A673 (cell line): Measurements from ENCODE around the gene HM13. TPM values are rescaled to one million over a fixed set of nuclear protein-coding genes. Genes with fewer than 3 reads are reported as not detected.

ENCODE experiments used
- BruUV-seq: library from RNA; stranded (reverse); fragments of 400-500 nt; replicated peaks from 2 replicates; lab custom pipeline; 2021; lab: Mats Ljungman, UMichigan
- CTCF ChIA-PET: fragments of 300-600 bp; sonication (Branson Sonifier 250); formaldehyde crosslinking; loops from one replicate; lab custom pipeline; 2022; ENCODE audit warnings: antibody characterized with exemption; lab: Charles Lee
- POLR2A ChIA-PET: fragments of 300-600 bp; sonication (Branson Sonifier 250); formaldehyde crosslinking; loops from one replicate; lab custom pipeline; 2022; ENCODE audit warnings: antibody characterized with exemption; ENCODE audit not compliant: low non-redundant PET; lab: Charles Lee
- DNase-seq: peaks from one replicate; pipeline ENCODE4 v3.0.0-alpha.2; 2015; ENCODE audit warnings: low spot score
- H3K27ac ChIP-seq: fragments of 200-600 bp; sonication (generic); 2 replicates; pipeline ENCODE4 v1.5.1; 2016; ENCODE audit warnings: mixed run types, low read depth, mild to moderate bottlenecking, mixed read lengths, antibody characterized with exemption, low read length; ENCODE audit not compliant: poor library complexity, severe bottlenecking
- H3K27me3 ChIP-seq: fragments of 200-600 bp; sonication (generic); replicated peaks from 2 replicates; pipeline ENCODE4 v1.6.1; 2017; ENCODE audit warnings: mixed run types, low read depth, mild to moderate bottlenecking, mixed read lengths, antibody characterized with exemption, low read length; ENCODE audit not compliant: insufficient read depth, poor library complexity
- H3K36me3 ChIP-seq: fragments of 200-600 bp; sonication (generic); 2 replicates; pipeline ENCODE4 v1.6.1; 2016; ENCODE audit warnings: mixed run types, mild to moderate bottlenecking, mixed read lengths, antibody characterized with exemption, low read length; ENCODE audit not compliant: insufficient read depth, poor library complexity, severe bottlenecking
- H3K4me1 ChIP-seq: fragments of 200-600 bp; sonication (generic); 2 replicates; pipeline ENCODE4 v1.6.1; 2017; ENCODE audit warnings: mixed run types, mild to moderate bottlenecking, mixed read lengths, antibody characterized with exemption, low read length; ENCODE audit not compliant: insufficient read depth, poor library complexity, severe bottlenecking
- H3K4me3 ChIP-seq: fragments of 200-600 bp; sonication (generic); 2 replicates; pipeline ENCODE4 v1.5.1; 2016; ENCODE audit warnings: low read depth, mixed run types, mild to moderate bottlenecking, mixed read lengths, low read length; ENCODE audit not compliant: poor library complexity, severe bottlenecking
- H3K9me3 ChIP-seq: fragments of 200-600 bp; sonication (generic); 2 replicates; pipeline ENCODE4 v1.6.1; 2016; ENCODE audit warnings: mixed run types, low read depth, mild to moderate bottlenecking, mixed read lengths, antibody characterized with exemption, low read length; ENCODE audit not compliant: poor library complexity, severe bottlenecking
- CTCF ChIP-seq: fragments of 300-800, 200-600 bp; sonication (generic); conservative IDR thresholded peaks from 2 replicates; pipeline ENCODE4 v1.5.1; 2017; ENCODE audit warnings: low read depth, mild to moderate bottlenecking, antibody characterized with exemption, low read length, moderate library complexity, mixed read lengths
- EZH2 ChIP-seq: fragments of 200-600 bp; sonication (generic); IDR thresholded peaks from 2 replicates; pipeline ENCODE4 v1.6.1; 2017; ENCODE audit warnings: borderline replicate concordance, low read depth, mild to moderate bottlenecking, mixed read lengths, antibody characterized with exemption, low read length; ENCODE audit not compliant: poor library complexity, severe bottlenecking
- intact Hi-C: fragments of 100-400 bp; cut with micrococcal nuclease; formaldehyde crosslinking; loops from one replicate; pipeline ENCODE4 v1.10.0; 2022; ENCODE audit not compliant: unreplicated experiment
- total RNA-seq: library from RNA; stranded (reverse); gene quantifications from 2 replicates; pipeline ENCODE4 v1.2.3, GENCODE V29; 2021

Gene HM13
- total RNA-seq, 1 experiment from 2014 or later, result 196 TPM

- peak overlapping the region; percentile 96 for H3K27ac ChIP-seq
- POLR2A ChIA-PET, result interaction anchor here (0.5 to 3.1 kb wide), 4 partner anchors 31 to 203 kb away, joined by 3 to 23 read pairs (median 8); partner anchors contain the start of gene BCL2L1
- intact Hi-C loops, result no loop called here
Observed at GRCh38 chr20:31603822-31604566, 89.8 kb downstream of the HM13 start.

GRCh38 chr20:31604567-31605030 lies 90.4 kb downstream of the HM13 start:
- ChIA-PET CTCF (interaction anchor here (0.6 to 1.7 kb wide), 6 partner anchors 8 to 45 kb away, joined by 3 to 15 read pairs (median 5); no protein-coding TSS in a partner anchor), POLR2A (interaction anchor here (0.5 to 3.1 kb wide), 4 partner anchors 31 to 203 kb away, joined by 3 to 23 read pairs (median 8); partner anchors contain the start of gene BCL2L1)
- Histone ChIP-seq H3K4me1 (peaks cover 27% of the 10 kb centered on the region), H3K27ac (peak overlapping the region; percentile 96), H3K4me3 (peak overlapping the region; percentile 73), H3K9me3 (no peaks in the 10 kb centered on the region), H3K27me3 (no peaks in the 10 kb centered on the region), H3K36me3 (no peaks in the 10 kb centered on the region)
- no peak for DNase-seq
- intact Hi-C loops, result loop anchor here (5.0 kb wide), 1 partner anchor 142 kb away; no protein-coding TSS in a partner anchor
- BruUV-seq, result TSS peak; percentile 88
- no peak for TF ChIP-seq CTCF
- no peak for TF ChIP-seq EZH2

More at GRCh38 chr20:31603822-31604566, 89.8 kb downstream of the HM13 start:
- Histone ChIP-seq H3K36me3 (no peaks in the 10 kb centered on the region), H3K9me3 (no peaks in the 10 kb centered on the region), H3K27me3 (no peaks in the 10 kb centered on the region), H3K4me3 (peak overlapping the region; percentile 73), H3K4me1 (peaks cover 27% of the 10 kb centered on the region)
- BruUV-seq, result no TSS peak
- TF ChIP-seq CTCF, result no peak
- TF ChIP-seq EZH2, result no peak
- peak; percentile 98 for DNase-seq
- CTCF ChIA-PET, result interaction anchor here (0.6 to 1.7 kb wide), 4 partner anchors 9 to 44 kb away, joined by 3 to 15 read pairs (median 4); no protein-coding TSS in a partner anchor

- ChIA-PET POLR2A (interaction anchor here (0.6 to 3.1 kb wide), 3 partner anchors 31 to 432 kb away, joined by 3 to 23 read pairs (median 15); no protein-coding TSS in a partner anchor), CTCF (interaction anchor here (0.6 to 1.7 kb wide), 5 partner anchors 8 to 43 kb away, joined by 3 to 15 read pairs (median 6); no protein-coding TSS in a partner anchor)
- peak within 1 kb of the TSS; percentile 73 for H3K4me3 ChIP-seq
- BruUV-seq, result TSS peak; percentile 96
- no peaks in the 10 kb centered on the region for H3K9me3 ChIP-seq
- no peak for TF ChIP-seq CTCF
- no peak for TF ChIP-seq EZH2
- peak; percentile 98 for DNase-seq
- intact Hi-C loops, result loop anchor here (5.0 kb wide), 1 partner anchor 143 kb away; no protein-coding TSS in a partner anchor
- peaks cover 27% of the 10 kb centered on the region for H3K4me1 ChIP-seq
- H3K27me3 ChIP-seq, result no peaks in the 10 kb centered on the region
- no peaks in the 10 kb centered on the region for H3K36me3 ChIP-seq
- H3K27ac ChIP-seq, result peak within 1 kb of the TSS; percentile 96
Observed at GRCh38 chr20:31605031-31605901, 91.0 kb downstream of the HM13 start, which contains the start of gene ID1. Gene ID1 (plus strand): TSS chr20:31605289. CDS start chr20:31605388, 99 bp downstream.
